Dendritic cell treated with granulocyte-macrophage colony-stimulating factor and Interleukin-4, amounts not matched to agents 40 ng/mL and 50 ng/mL, for 4 days (primary cell): ENCODE results near the gene SP1.
A peak's percentile ranks its signal among the peaks of the same experiment; 100 is the strongest.
"Not testable (repeated sequence)": the region's sequence is repeated elsewhere in the genome, so short reads cannot be mapped to it uniquely, and the experiment has no call there.

Experiments used
- H3K27ac Mint-ChIP-seq: one replicate; pipeline ENCODE4 v1.8.0; 2022; ENCODE audit warnings: mild to moderate bottlenecking, mixed read lengths
- H3K27me3 Mint-ChIP-seq: one replicate; pipeline ENCODE4 v1.8.0; 2022; ENCODE audit warnings: mild to moderate bottlenecking, mixed read lengths
- H3K36me3 Mint-ChIP-seq: one replicate; pipeline ENCODE4 v1.8.0; 2022; ENCODE audit warnings: low read depth, mixed read lengths
- H3K4me1 Mint-ChIP-seq: one replicate; pipeline ENCODE4 v1.8.0; 2022; ENCODE audit warnings: low read depth, mixed read lengths
- H3K4me3 Mint-ChIP-seq: one replicate; pipeline ENCODE4 v1.8.0; 2022; ENCODE audit warnings: mild to moderate bottlenecking, moderate library complexity, mixed read lengths
- H3K9me3 Mint-ChIP-seq: one replicate; pipeline ENCODE4 v1.8.0; 2022; ENCODE audit warnings: mixed read lengths
- intact Hi-C: fragments of 100-400 bp; cut with micrococcal nuclease; formaldehyde crosslinking; loops from one replicate; pipeline ENCODE4 v1.15.0; 2022

The SP1 gene

DNA sequence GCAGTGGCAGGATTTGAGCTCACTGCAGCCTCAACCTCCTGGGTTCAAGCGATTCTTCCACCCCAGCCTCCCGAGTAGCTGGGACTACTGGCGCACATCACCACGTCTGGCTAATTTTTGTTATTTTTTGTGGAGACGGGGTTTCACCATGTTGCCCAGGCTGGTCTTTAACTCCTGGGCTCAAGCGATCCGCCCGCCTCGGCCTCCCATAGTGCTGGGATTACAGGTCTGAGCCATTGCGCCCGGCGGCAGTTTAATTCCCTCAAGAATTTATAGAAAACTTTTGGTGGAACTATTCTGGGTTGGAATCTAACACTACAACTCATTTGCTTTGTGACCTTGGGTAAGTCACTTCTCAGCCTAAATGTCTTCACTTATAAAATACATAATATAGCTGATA lies 1.8 kb upstream of the SP1 start:
- H3K27me3 Mint-ChIP-seq: no peaks in the 10 kb centered on the region
- peaks cover 47% of the 10 kb centered on the region for H3K4me1 Mint-ChIP-seq
- H3K9me3 Mint-ChIP-seq: no peaks in the 10 kb centered on the region
- no peak overlapping the region for H3K27ac Mint-ChIP-seq
- no peak overlapping the region for H3K4me3 Mint-ChIP-seq
- intact Hi-C loops: no loop called here
- peaks cover 28% of the 10 kb centered on the region for H3K36me3 Mint-ChIP-seq

DNA sequence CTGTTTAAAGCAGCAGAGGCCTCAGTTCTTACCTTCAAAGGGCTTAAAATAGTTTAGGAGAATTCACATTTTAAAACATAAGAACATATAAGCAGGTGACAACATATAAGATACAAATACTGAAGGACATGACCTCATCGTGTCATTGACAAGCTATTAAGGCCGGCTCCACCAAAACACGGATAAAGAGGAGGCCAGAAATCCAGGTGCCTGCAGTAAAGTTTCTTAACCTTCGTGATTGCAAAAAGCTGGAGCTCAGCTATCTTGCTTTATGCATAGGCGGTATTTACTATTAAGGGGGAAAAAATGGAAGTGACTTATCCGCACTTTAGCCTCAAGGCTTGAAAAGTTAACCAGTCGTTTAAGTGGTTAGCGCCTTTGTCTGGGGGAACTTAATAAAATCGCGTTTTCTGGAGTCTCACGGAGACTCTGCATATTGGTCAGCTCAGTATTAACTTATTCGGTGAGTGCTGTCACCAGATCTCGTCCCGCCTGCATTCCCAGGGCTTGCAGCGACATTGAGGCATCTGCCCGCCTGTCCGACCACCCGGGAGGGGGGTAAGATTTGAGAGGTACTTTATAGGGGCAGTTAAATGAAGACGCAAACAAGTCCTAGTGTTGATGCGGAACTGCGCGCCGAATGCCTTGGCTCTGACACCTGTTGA lies 1.1 kb upstream of the SP1 start:
- intact Hi-C loops: no loop called here
- Mint-ChIP-seq H3K4me1 (peaks cover 48% of the 10 kb centered on the region), H3K9me3 (no peaks in the 10 kb centered on the region), H3K36me3 (peaks cover 34% of the 10 kb centered on the region), H3K27ac (no peak overlapping the region), H3K4me3 (no peak overlapping the region), H3K27me3 (no peaks in the 10 kb centered on the region)

DNA sequence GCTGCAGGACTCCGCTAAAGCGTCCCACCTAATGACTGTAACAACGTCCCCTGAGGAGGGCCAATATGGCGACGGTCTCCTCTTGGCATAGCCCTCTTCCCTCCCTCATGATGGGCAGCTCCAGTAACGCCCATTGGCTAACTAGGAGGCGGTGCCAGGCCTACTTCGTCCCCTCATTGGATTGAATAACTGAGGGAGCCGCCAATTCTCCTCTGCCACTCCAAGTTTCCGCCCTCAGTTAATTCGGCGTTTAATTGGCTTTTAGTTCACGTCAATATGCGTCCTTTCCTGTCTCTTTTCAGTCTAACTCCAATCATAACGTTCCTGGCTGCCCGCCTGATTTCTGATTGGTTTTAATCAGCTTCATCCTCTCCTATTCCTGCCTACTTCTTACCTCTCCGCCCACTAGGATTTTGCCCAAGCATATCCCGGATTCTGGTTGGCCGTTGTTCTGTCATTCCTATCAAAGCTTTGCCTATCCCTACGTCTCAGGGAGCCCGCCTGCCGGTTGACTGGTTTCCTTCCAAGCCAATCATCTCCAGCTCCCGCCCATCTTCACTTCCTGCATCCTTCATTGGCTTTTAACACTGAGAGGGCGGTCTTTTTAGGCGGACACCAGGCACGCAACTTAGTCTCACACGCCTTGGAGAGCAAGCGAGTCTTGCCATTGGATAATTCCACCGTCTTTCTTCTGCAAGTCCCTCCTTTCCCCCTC lies 430 bp upstream of the SP1 start:
- no peak overlapping the region for H3K4me3 Mint-ChIP-seq
- H3K9me3 Mint-ChIP-seq: no peaks in the 10 kb centered on the region
- intact Hi-C loops: loop anchor here (5.0 kb wide), 1 partner anchor 43 kb away; the partner anchor contains the start of gene AMHR2
- no peak overlapping the region for H3K27ac Mint-ChIP-seq
- peaks cover 48% of the 10 kb centered on the region for H3K4me1 Mint-ChIP-seq
- no peaks in the 10 kb centered on the region for H3K27me3 Mint-ChIP-seq
- peaks cover 41% of the 10 kb centered on the region for H3K36me3 Mint-ChIP-seq

DNA sequence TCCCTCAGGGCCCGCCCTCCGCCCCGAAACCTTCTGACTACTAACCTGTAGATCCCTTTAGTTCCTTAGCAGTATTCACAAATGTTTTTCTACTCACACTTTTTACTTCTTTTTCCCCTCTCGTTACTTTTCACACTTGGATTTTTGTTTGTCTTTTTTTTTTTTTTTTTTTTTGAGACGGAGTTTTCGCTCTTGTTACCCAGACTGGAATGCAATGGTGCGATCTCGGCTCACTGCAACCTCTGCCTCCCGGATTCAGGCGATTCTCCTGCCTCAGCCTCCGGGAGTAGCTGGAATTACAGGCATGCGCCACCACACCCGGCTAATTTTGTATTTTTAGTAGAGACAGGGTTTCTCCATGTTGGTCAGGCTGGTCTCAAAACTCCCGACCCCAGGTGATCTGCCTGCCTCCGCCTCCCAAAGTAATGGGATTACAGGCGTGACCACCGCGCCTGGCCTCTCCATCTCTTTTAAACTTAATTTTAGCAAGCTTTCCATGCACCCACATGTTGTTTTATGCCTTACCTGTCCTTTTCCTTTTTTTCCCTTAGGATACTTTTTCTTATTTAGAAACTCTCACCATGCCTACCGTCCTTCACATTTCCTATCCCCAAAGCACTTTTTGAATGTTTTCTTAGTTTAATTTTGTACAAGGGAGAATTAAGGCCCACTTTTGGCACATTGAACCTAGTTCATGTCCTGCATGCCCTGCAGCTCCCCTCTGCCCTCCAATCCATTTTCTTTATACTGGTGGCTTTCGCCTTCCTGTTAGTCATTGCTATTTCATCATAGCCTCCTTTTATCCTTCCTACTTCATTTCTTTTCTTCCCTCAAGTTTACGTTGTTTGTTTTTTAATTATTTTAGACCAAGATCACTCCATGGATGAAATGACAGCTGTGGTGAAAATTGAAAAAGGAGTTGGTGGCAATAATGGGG lies 1.1 kb downstream of the SP1 start:
- H3K36me3 Mint-ChIP-seq: peaks cover 56% of the 10 kb centered on the region
- no peak overlapping the region for H3K27ac Mint-ChIP-seq

DNA sequence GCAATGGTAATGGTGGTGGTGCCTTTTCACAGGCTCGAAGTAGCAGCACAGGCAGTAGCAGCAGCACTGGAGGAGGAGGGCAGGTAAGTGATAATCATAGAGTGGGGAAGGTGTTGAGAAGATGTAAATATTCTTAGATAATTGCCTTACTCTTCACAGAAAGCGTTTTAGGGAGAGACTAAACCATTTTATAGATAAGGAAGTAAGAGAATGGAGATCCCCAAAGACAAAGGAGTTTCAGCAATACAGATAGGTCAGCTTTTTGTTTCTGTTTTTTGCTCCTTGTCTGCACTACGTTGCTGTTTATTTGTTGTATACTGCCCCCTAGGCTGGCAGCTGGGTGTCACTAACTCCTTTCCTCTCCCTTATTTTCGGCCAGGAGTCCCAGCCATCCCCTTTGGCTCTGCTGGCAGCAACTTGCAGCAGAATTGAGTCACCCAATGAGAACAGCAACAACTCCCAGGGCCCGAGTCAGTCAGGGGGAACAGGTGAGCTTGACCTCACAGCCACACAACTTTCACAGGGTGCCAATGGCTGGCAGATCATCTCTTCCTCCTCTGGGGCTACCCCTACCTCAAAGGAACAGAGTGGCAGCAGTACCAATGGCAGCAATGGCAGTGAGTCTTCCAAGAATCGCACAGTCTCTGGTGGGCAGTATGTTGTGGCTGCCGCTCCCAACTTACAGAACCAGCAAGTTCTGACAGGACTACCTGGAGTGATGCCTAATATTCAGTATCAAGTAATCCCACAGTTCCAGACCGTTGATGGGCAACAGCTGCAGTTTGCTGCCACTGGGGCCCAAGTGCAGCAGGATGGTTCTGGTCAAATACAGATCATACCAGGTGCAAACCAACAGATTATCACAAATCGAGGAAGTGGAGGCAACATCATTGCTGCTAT lies 2.0 kb downstream of the SP1 start:
- H3K27ac Mint-ChIP-seq: no peak overlapping the region
- H3K9me3 Mint-ChIP-seq: no peaks in the 10 kb centered on the region
- H3K27me3 Mint-ChIP-seq: no peaks in the 10 kb centered on the region
- peaks cover 65% of the 10 kb centered on the region for H3K36me3 Mint-ChIP-seq
- intact Hi-C loops: loop anchor here (1.0 to 5.0 kb wide), 3 partner anchors 30 to 58 kb away; partner anchors contain the start of gene AMHR2
- H3K4me3 Mint-ChIP-seq: peak overlapping the region; percentile 85
- peaks cover 56% of the 10 kb centered on the region for H3K4me1 Mint-ChIP-seq

More for the DNA sequence above, 1.1 kb downstream of the SP1 start:
- intact Hi-C loops: loop anchor here (1.0 to 5.0 kb wide), 2 partner anchors 41 to 57 kb away; partner anchors contain the start of gene AMHR2
- H3K9me3 Mint-ChIP-seq: no peaks in the 10 kb centered on the region
- H3K27me3 Mint-ChIP-seq: no peaks in the 10 kb centered on the region
- H3K4me3 Mint-ChIP-seq: peak overlapping the region; percentile 85
- peaks cover 48% of the 10 kb centered on the region for H3K4me1 Mint-ChIP-seq

DNA sequence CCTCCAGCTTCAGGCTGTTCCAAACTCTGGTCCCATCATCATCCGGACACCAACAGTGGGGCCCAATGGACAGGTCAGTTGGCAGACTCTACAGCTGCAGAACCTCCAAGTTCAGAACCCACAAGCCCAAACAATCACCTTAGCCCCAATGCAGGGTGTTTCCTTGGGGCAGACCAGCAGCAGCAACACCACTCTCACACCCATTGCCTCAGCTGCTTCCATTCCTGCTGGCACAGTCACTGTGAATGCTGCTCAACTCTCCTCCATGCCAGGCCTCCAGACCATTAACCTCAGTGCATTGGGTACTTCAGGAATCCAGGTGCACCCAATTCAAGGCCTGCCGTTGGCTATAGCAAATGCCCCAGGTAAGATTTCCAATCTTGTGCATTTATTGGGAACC lies 3.3 kb downstream of the SP1 start:
- Mint-ChIP-seq H3K36me3 (peaks cover 78% of the 10 kb centered on the region), H3K27me3 (no peaks in the 10 kb centered on the region)

DNA sequence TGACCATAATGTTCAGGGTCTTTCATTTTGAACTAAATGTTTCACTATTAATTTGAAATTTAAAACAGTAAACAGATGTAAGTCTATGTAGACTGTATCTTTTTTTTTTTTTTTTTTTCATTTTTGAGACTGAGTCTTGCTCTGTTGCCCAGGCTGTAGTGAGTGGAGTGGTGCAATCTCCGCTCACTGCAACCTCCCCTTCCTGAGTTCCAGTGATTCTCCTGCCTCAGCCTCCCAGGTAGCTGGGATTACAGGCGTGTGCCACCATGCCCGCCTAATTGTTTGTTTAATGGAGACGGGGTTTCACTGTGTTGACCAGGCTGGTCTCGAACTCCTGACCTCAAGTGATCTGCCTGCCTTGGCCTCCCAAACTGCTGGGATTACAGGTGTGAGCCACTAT lies 6.4 kb downstream of the SP1 start:
- intact Hi-C loops, H3K27ac Mint-ChIP-seq, H3K9me3 Mint-ChIP-seq, H3K27me3 Mint-ChIP-seq: not testable (repeated sequence)
- peaks cover 87% of the 10 kb centered on the region for H3K4me1 Mint-ChIP-seq
- H3K4me3 Mint-ChIP-seq: peak overlapping the region; percentile 64
- peaks cover 96% of the 10 kb centered on the region for H3K36me3 Mint-ChIP-seq

More for the DNA sequence above, 3.3 kb downstream of the SP1 start:
- Mint-ChIP-seq H3K4me3 (peak overlapping the region; percentile 85), H3K27ac (peak overlapping the region; percentile 58), H3K9me3 (no peaks in the 10 kb centered on the region), H3K4me1 (peaks cover 62% of the 10 kb centered on the region)
- intact Hi-C loops: loop anchor here (5.0 kb wide), 1 partner anchor 39 kb away; the partner anchor contains the start of gene AMHR2

DNA sequence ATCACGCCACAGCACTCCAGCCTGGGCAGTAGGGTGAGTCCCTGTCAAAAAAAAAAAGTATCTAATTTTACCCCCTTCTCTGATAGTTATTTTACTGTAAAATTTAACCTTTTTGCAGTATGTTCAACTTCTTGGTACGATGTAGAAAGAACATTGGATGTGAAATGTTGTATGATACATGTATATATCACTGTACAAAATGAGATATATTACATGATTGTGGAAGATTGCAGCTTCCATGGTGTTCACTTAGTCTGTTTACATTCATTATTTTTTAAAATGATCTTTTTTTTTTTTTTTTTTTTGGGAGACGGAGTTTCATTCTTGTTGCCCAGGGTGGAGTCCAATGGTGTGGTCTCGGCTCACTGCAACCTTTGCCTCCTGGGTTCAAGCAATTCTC lies 9.0 kb downstream of the SP1 start:
- intact Hi-C loops: no loop called here
- Mint-ChIP-seq H3K4me1 (peaks cover 65% of the 10 kb centered on the region), H3K4me3 (no peak overlapping the region), H3K27me3 (no peaks in the 10 kb centered on the region), H3K36me3 (peaks cover 90% of the 10 kb centered on the region), H3K9me3 (no peaks in the 10 kb centered on the region), H3K27ac (no peak overlapping the region)

DNA sequence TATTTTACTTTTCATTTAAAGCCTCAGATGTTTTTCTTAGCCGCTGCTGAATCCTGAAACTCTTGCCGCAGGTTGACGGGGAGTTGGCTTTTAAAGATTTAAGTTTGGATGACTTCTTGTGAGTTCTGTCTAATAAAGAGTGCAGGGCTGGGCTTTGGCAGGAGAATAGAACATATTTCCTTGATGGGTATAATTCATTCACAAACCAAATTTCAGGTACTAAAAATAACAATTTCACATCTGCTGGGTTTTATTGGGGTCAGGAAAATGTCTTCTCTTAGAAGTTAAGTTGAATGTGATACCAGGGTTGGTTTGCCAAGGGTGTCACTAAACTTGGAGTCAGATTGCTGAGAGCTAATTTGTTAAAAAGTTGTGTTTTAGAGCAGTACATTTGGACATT lies 9.7 kb downstream of the SP1 start:
- Mint-ChIP-seq H3K4me1 (peaks cover 57% of the 10 kb centered on the region), H3K27ac (no peak overlapping the region), H3K27me3 (no peaks in the 10 kb centered on the region), H3K4me3 (peak overlapping the region; percentile 17), H3K9me3 (no peaks in the 10 kb centered on the region), H3K36me3 (peaks cover 90% of the 10 kb centered on the region)
- intact Hi-C loops: no loop called here

DNA sequence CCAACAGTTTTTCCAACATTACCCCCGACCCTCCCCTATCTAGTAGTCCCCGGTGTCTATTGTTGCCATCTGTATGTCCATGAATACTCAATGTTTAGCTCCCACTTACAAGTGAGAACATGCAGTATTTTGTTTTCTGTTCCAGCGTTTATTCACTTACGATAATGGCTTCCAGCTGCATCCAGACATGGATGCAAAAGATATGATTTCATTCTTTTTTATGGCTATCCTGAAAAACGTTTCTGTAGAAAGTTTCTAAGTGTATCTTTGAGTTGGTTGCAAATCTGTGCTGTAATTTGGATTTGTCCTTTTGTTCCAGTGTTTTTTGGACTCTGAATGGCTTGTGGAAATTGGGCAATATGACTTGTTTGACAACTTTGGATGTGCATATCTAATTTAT lies 11.7 kb downstream of the SP1 start:
- Mint-ChIP-seq H3K36me3 (peaks cover 89% of the 10 kb centered on the region), H3K4me3 (no peak overlapping the region), H3K27ac (no peak overlapping the region)

DNA sequence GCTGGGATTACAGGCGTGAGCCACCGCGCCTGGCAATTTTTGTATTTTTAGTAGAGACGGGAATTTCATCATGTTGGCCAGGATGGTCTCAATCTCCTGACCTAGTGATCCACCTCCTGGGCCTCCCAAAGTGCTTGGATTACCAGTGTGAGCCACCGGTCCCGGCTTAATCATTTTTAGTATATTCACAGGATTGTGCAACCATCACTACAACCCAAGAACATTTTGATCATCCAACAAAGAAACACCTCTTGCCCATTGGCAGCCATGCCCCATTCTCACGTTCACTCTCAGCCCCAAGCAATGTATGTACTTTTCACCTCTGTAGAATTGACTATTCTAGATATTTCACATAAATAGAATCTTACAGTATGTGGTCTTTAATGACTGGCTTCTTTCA lies 19.9 kb downstream of the SP1 start:
- Mint-ChIP-seq H3K27me3 (no peaks in the 10 kb centered on the region), H3K4me3 (no peak overlapping the region), H3K27ac (no peak overlapping the region), H3K36me3 (peaks cover 82% of the 10 kb centered on the region), H3K4me1 (peaks cover 5% of the 10 kb centered on the region), H3K9me3 (no peaks in the 10 kb centered on the region)
- intact Hi-C loops: no loop called here

More for the DNA sequence above, 11.7 kb downstream of the SP1 start:
- intact Hi-C loops: no loop called here
- H3K4me1 Mint-ChIP-seq: peaks cover 47% of the 10 kb centered on the region
- H3K9me3 Mint-ChIP-seq: no peaks in the 10 kb centered on the region
- no peaks in the 10 kb centered on the region for H3K27me3 Mint-ChIP-seq

DNA sequence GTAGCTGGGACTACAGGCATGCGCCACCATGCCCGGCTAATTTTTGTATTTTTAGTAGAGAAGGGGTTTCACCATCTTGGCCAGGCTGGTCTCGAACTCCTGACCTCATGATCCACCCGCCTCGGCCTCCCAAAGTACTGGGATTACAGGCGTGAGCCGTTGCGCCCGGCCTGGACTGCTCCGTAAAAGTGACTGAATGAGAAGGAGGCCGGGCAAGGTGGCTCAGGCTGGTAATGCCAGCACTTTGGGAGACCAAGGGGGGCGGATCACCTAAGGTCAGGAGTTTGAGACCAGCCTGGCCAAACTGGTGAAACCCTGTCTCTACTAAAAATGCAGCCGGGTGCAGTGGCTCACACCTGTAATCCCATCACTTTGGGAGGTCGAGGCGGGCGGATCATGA lies 22.4 kb downstream of the SP1 start:
- peaks cover 83% of the 10 kb centered on the region for H3K36me3 Mint-ChIP-seq
- H3K4me1 Mint-ChIP-seq, H3K4me3 Mint-ChIP-seq, H3K27me3 Mint-ChIP-seq, H3K27ac Mint-ChIP-seq, H3K9me3 Mint-ChIP-seq, intact Hi-C loops: not testable (repeated sequence)

DNA sequence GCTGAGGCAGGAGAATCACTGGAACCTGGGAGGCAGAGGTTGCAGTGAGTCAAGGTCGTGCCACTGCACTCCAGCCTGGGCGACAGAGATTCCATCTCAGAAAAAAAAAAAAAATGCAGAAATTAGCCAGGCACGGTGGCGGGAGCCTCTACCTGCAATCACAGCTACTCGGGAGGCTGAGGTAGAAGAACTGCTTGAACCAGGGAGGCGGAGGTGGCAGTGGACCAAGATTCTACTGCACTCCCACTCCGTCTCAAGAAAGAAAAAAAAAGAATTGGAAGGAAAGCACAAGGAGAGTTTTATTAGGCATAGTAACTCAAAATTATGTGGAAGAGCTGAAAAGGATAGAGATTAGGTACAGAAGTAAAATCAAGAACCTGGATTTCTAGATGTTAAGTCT lies 22.9 kb downstream of the SP1 start:
- Mint-ChIP-seq H3K4me1 (no peaks in the 10 kb centered on the region), H3K36me3 (peaks cover 83% of the 10 kb centered on the region), H3K4me3 (no peak overlapping the region), H3K9me3 (no peaks in the 10 kb centered on the region), H3K27me3 (no peaks in the 10 kb centered on the region), H3K27ac (peak overlapping the region; percentile 3)
- intact Hi-C loops: no loop called here
